Bone marrow (tissue), 2 donors: ENCODE data around the gene NSL1.
"Not testable (repeated sequence)": the region's sequence is repeated elsewhere in the genome, so short reads cannot be mapped to it uniquely, and the experiment has no call there.

Experiments used
- DNase-seq, 2 donors: peaks; one replicate each; lab custom pipeline; 2025; lab: John Stamatoyannopoulos, UW

NSL1 gene

GRCh38 chr1:212749821-212750535 is 41.6 kb downstream of the NSL1 start:
- peak in 1 of 2 donors; percentile 36 for DNase-seq

- no peak for DNase-seq
These were observed 45.0 kb downstream of the NSL1 start for GRCh38 chr1:212746546-212746945.

GRCh38 chr1:212745303-212745702 is 46.3 kb downstream of the NSL1 start:
- no peak for DNase-seq

- no peak for DNase-seq
These were observed 47.6 kb downstream of the NSL1 start for GRCh38 chr1:212743901-212744475.

GRCh38 chr1:212738330-212738729 is 53.2 kb downstream of the NSL1 start:
- no peak for DNase-seq

- DNase-seq = no peak
These were observed 54.0 kb downstream of the NSL1 start for GRCh38 chr1:212737559-212737958.

GRCh38 chr1:212733109-212733508 is 58.5 kb downstream of the NSL1 start:
- no peak for DNase-seq

- no peak for DNase-seq
These were observed 59.9 kb downstream of the NSL1 start for GRCh38 chr1:212731630-212732029.

GRCh38 chr1:212728606-212729005 is 63.0 kb downstream of the NSL1 start:
- no peak for DNase-seq

GRCh38 chr1:212727386-212728181 is 64.0 kb downstream of the NSL1 start:
- no peak for DNase-seq

GRCh38 chr1:212724679-212725078 is 66.9 kb downstream of the NSL1 start:
- DNase-seq = not testable (repeated sequence)

- no peak for DNase-seq
These were observed 69.2 kb downstream of the NSL1 start for GRCh38 chr1:212722270-212722957.

GRCh38 chr1:212721388-212722247 is 70.0 kb downstream of the NSL1 start:
- DNase-seq = no peak

- no peak for DNase-seq
These were observed 71.9 kb downstream of the NSL1 start for GRCh38 chr1:212719633-212720032.

GRCh38 chr1:212718499-212718898 is 73.1 kb downstream of the NSL1 start:
- no peak for DNase-seq

GRCh38 chr1:212716161-212716560 is 75.4 kb downstream of the NSL1 start:
- no peak for DNase-seq

GRCh38 chr1:212713465-212714136 is 78.0 kb downstream of the NSL1 start:
- no peak for DNase-seq

- DNase-seq = no peak
These were observed 78.9 kb downstream of the NSL1 start for GRCh38 chr1:212712451-212713303.

GRCh38 chr1:212711974-212712373 is 79.6 kb downstream of the NSL1 start:
- not testable (repeated sequence) for DNase-seq

- no peak for DNase-seq
These were observed 81.0 kb downstream of the NSL1 start for GRCh38 chr1:212710566-212710965.
